HG03066 (cell line): ENCODE results near the gene HERPUD1.
"Not testable (repeated sequence)": the region's sequence is repeated elsewhere in the genome, so short reads cannot be mapped to it uniquely, and the experiment has no call there.

Experiments used
- ATAC-seq: cut with Tn5 transposase; IDR thresholded peaks from one replicate; pipeline ENCODE4 v1.9.1; 2021; ENCODE audit warnings: low read depth; ENCODE audit not compliant: unreplicated experiment

The HERPUD1 gene

GRCh38 chr16:56933828-56934598, 2.1 kb downstream of the HERPUD1 start:
- ATAC-seq, result no peak

DNA sequence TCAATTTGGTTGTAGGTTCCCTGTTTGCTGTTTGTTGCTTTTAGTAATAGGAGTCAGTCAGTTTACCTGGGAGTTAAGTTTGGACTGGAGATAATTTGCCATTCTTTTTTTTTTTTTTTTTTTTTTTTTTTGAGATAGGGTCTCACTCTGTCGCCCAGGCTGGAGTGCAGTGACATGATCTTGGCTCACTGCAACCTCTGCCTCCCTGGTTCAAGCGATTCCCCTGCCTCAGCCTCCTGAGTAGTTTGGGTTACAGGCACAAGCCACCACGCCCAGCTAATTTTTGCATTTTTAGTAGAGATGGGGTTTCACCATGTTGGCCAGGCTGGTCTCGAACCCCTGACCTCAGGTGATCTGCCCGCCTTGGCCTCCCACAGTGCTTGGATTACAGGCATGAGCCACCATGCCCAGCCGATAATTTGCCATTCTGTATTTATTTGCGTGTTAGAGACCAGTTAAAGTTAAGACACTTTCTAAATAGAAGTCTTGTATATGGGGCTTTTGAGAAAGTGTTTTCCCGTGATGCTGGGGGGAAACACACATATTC, 2.7 kb downstream of the HERPUD1 start:
- not testable (repeated sequence) for ATAC-seq

- ATAC-seq, result no peak
These were observed 3.3 kb downstream of the HERPUD1 start for GRCh38 chr16:56935201-56935600.

GRCh38 chr16:56936491-56936890, 4.5 kb downstream of the HERPUD1 start:
- no peak for ATAC-seq

- no peak for ATAC-seq
These were observed 5.0 kb downstream of the HERPUD1 start for GRCh38 chr16:56936950-56937349.

DNA sequence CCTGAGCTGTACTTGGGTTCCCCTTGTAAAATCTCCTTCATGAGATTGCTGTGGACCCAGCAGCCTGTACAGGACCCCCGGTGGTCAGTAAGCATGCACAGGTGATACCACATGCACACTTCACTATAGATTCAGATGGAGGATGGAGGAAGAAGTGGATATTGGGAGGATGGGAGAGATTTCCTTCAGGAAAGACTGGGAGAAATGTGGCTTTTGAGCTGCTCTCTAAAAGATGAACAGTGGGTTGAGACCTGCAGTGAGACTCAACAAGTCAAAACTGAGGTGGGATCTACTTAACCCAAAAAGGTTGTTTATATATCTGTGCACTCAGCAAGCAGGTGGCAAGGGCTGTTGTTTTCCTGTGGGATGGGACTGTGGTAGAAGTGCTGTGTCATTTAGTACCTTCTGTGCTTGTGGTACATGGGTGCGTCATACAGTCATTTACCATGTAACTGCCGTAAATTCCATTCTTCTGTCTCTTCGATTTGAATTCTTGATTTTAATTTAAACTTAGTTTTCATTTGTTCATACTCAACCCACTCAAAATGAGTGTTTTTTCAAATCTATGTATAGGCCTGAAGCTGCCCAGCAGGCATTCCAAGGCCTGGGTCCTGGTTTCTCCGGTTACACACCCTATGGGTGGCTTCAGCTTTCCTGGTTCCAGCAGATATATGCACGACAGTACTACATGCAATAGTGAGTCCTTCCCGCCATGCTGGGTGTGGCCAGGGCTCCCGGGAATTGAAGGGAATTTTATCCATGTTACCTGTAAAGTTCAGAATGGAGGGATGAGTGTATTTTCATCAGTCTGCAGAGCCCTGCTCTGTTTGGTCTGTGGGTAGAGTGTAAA, 6.9 kb downstream of the HERPUD1 start:
- no peak for ATAC-seq

GRCh38 chr16:56939801-56940200, 7.9 kb downstream of the HERPUD1 start:
- no peak for ATAC-seq

GRCh38 chr16:56941092-56941491, 9.2 kb downstream of the HERPUD1 start:
- no peak for ATAC-seq

DNA sequence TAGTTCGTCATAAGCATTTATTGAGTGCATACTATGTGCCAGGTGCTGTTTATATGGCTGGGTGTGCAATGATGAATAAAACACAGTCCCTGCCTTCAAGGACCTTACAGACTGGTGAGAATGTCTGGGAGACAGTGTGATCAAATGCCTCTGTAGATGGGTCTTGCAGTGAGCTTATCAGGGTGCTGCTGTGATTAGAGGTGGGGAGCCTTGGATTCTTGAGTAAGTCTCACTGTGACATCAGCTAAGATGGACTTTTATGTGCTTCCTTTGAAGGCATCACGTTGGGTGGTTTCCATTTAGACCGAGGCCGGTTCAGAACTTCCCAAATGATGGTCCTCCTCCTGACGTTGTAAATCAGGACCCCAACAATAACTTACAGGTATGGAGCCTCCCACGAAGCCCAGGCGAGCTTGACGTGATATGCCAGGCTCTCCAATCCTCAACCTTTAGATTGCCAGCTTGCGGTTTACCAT, 10.0 kb downstream of the HERPUD1 start:
- ATAC-seq, result no peak

GRCh38 chr16:56943761-56944375, 11.9 kb downstream of the HERPUD1 start:
- ATAC-seq, result no peak

GRCh38 chr16:56944954-56945839, 13.3 kb downstream of the HERPUD1 start:
- no peak for ATAC-seq

DNA sequence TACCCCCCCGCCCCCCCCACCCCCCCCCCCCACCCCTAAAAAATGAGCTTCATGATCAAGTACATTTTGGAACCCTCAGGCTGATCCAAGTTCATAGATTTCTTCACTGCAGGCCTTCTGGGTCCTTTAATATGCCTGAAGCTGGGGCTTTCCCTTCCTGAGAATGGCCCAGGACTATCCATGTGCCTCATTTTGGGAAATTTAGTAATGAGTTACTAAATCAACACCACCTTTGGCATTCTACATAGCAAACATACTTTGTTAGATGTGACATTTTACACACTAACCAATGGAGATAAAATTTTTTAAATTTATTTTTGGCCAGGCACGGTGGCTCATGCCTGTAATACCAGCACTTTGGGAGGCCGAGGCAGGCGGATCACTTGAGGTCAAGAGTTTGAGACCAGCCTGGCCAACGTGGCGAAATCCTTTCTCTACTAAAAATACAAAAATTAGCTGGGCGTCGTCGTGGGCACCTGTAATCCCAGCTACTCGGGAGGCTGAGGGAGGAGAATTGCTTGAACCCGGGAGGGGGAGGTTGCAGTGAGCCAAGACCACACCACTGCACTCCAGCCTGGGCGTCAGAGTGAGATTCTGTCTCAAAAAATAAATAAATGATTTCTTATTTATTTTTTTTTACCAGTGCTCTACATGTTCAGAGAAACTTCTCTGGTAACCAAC, 14.0 kb downstream of the HERPUD1 start:
- ATAC-seq, result no peak

- no peak for ATAC-seq
These were observed 15.0 kb downstream of the HERPUD1 start for GRCh38 chr16:56946767-56947603.

- ATAC-seq, result no peak
These were observed 15.7 kb downstream of the HERPUD1 start for GRCh38 chr16:56947604-56947995.

- no peak for ATAC-seq
These were observed 16.3 kb downstream of the HERPUD1 start for GRCh38 chr16:56948234-56948633.

GRCh38 chr16:56950051-56950450, 18.1 kb downstream of the HERPUD1 start:
- ATAC-seq, result no peak

- no peak for ATAC-seq
These were observed 18.5 kb downstream of the HERPUD1 start for GRCh38 chr16:56950455-56950854.
